Heart left ventricle (tissue), 13 donors: Measurements from ENCODE around the gene BCL3.

Experiments used
- CTCF ChIP-seq, 12 donors: fragments of 200-600 bp; sonication (generic) in 4 of 12; IDR thresholded peaks; one replicate each; pipeline versions ENCODE4 v1.5.0 to v1.8.0; 2018 to 2022; ENCODE audit warnings: antibody characterized with exemption in 12 of 12, mild to moderate bottlenecking in 5 of 12
- POLR2A ChIP-seq, 2 donors: fragments of 450-650 bp; IDR thresholded peaks; one replicate each; pipeline ENCODE4 v1.6.1; 2017; ENCODE audit warnings: antibody characterized with exemption in 2 of 2, mild to moderate bottlenecking in 2 of 2, moderate library complexity in 2 of 2
- donor health status: ischemic (EF 13 %, LVEDD 7.1; RV severe dilation, severe dysfunction).
- donor health status: DM: no; HTN: yes; CAD: no.
- donor health status: DM: no; HTN: no; CAD: no.
- donor health status: ischemic (EF 25% LVEDD 6.9; RV normal size, moderate dysfunction).
- donor health status: ischemic (EF 25% LVEDD 5.7; RV mildly dilated, moderate dysfunction).
- donor health status: ischemic (EF 35%, LVEDD 5.7; RV mildly dilated, moderate dysfunction).
- donor health status: nonischemic (EF 11% LVEDD 7.7; RV severe dilation, severe dysfunction).
- donor health status: DM: yes; HTN: yes; CAD: no.
- donor health status: PGD.
- donor health status: ischemic (EF 29% LVEDD 5.4; RV normal size, mild dysfunction).
- donor health status: nonischemic (EF 23%, LVEDD 6.1; RV moderate dilation, normal function).

- no peak for TF ChIP-seq CTCF (IDR thresholded peaks at IDR 0.05)
- no peak for TF ChIP-seq POLR2A (IDR thresholded peaks at IDR 0.05)
Observed at GRCh38 chr19:44737238-44738071, 11.1 kb upstream of the BCL3 start.
